Calu3 (cell line): ENCODE results near the gene EEF1G. TPM values are rescaled to one million over a fixed set of nuclear protein-coding genes. Genes with fewer than 3 reads are reported as not detected.

Experiments used
- BruUV-seq: library from RNA; stranded (reverse); fragments of 400-500 nt; replicated peaks from 2 replicates; lab custom pipeline; 2021; lab: Mats Ljungman, UMichigan
- CTCF ChIA-PET: fragments of 300-600 bp; sonication (Branson Sonifier 250); formaldehyde crosslinking; loops from one replicate; lab custom pipeline; 2022; ENCODE audit warnings: antibody characterized with exemption; lab: Charles Lee
- DNase-seq: peaks from one replicate; pipeline ENCODE4 v3.0.0; 2022
- H3K27ac Mint-ChIP-seq: one replicate; pipeline ENCODE4 v1.8.0; 2022; ENCODE audit warnings: mixed read lengths; ENCODE audit not compliant: unreplicated experiment
- H3K27me3 Mint-ChIP-seq: one replicate; pipeline ENCODE4 v1.8.0; 2022; ENCODE audit warnings: mixed read lengths; ENCODE audit not compliant: unreplicated experiment
- H3K36me3 Mint-ChIP-seq: one replicate; pipeline ENCODE4 v1.8.0; 2022; ENCODE audit warnings: mild to moderate bottlenecking, moderate library complexity, mixed read lengths; ENCODE audit not compliant: insufficient read depth, unreplicated experiment
- H3K4me1 Mint-ChIP-seq: one replicate; pipeline ENCODE4 v1.8.0; 2022; ENCODE audit warnings: mild to moderate bottlenecking, low read depth, mixed read lengths; ENCODE audit not compliant: unreplicated experiment
- H3K4me3 Mint-ChIP-seq: one replicate; pipeline ENCODE4 v1.8.0; 2022; ENCODE audit warnings: mild to moderate bottlenecking, low read depth, moderate library complexity, mixed read lengths; ENCODE audit not compliant: unreplicated experiment
- H3K9me3 Mint-ChIP-seq: one replicate; pipeline ENCODE4 v1.8.0; 2022; ENCODE audit warnings: low read depth, mixed read lengths; ENCODE audit not compliant: unreplicated experiment
- intact Hi-C: fragments of 100-400 bp; cut with micrococcal nuclease; formaldehyde crosslinking; loops from one replicate; pipeline ENCODE4 v1.10.0; 2022; ENCODE audit not compliant: unreplicated experiment
- total RNA-seq: library from RNA; stranded (reverse); gene quantifications from 2 replicates; pipeline ENCODE4 v1.2.3, GENCODE V29; 2022
- TF ChIP-seq, protein P1 (sequence below): fragments of 200-600 bp; IDR thresholded peaks from one replicate; pipeline ENCODE4 v1.8.0; 2022; ENCODE audit warnings: antibody characterized with exemption; ENCODE audit not compliant: unreplicated experiment

Gene EEF1G
- total RNA-seq, 1 experiment from 2014 or later: 1,189 TPM

DNA sequence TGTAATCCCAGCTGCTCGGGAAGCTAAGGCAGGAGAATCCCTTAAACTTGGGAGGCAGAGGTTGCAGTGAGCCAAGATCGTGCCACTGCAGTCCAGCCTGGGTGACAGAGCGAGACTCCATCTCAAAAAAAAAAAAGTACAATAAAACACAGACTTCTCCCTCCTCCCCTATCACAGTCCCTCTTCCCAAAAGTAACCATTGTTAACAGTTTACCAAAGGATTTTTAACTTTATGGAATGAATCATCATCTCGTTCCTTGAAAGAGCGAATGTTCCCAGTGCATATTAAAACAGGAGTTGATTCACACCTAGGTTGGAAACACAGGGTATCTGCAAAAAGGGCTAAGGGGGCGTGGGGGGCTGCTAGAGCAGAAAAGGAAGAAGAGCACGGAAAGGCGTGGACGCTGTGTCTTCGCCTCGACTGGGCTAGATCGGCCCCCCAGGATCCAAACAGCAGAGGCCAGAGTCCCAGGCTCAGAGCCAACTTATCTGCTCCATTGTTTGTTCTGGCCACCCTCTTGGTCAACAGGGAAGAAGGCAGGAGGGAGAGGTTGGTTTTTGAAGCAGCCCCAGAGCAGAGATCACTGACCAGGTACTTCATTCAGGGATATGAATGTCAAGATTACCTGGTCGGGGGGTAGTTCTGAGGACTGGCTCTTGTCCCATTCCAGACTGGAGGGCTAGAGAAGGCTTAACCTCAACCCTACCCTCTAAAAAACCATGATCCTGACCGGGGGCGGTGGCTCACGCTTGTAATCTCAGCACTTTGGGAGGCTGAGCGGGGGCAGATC lies 25.0 kb downstream of the EEF1G start:
- Mint-ChIP-seq H3K27me3 (no peaks in the 10 kb centered on the region), H3K4me3 (peak overlapping the region; percentile 100), H3K4me1 (peaks cover 47% of the 10 kb centered on the region), H3K27ac (peak overlapping the region; percentile 94), H3K36me3 (peaks cover 75% of the 10 kb centered on the region), H3K9me3 (no peaks in the 10 kb centered on the region)
- DNase-seq: peak; percentile 41
- TF ChIP-seq, protein P1, sequence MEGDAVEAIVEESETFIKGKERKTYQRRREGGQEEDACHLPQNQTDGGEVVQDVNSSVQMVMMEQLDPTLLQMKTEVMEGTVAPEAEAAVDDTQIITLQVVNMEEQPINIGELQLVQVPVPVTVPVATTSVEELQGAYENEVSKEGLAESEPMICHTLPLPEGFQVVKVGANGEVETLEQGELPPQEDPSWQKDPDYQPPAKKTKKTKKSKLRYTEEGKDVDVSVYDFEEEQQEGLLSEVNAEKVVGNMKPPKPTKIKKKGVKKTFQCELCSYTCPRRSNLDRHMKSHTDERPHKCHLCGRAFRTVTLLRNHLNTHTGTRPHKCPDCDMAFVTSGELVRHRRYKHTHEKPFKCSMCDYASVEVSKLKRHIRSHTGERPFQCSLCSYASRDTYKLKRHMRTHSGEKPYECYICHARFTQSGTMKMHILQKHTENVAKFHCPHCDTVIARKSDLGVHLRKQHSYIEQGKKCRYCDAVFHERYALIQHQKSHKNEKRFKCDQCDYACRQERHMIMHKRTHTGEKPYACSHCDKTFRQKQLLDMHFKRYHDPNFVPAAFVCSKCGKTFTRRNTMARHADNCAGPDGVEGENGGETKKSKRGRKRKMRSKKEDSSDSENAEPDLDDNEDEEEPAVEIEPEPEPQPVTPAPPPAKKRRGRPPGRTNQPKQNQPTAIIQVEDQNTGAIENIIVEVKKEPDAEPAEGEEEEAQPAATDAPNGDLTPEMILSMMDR: no peak
- no TSS peak for BruUV-seq
- intact Hi-C loops: no loop called here
- CTCF ChIA-PET: interaction anchor here (6.8 kb wide), 1 partner anchor 12 kb away, joined by 86 read pairs; no protein-coding TSS in a partner anchor

DNA sequence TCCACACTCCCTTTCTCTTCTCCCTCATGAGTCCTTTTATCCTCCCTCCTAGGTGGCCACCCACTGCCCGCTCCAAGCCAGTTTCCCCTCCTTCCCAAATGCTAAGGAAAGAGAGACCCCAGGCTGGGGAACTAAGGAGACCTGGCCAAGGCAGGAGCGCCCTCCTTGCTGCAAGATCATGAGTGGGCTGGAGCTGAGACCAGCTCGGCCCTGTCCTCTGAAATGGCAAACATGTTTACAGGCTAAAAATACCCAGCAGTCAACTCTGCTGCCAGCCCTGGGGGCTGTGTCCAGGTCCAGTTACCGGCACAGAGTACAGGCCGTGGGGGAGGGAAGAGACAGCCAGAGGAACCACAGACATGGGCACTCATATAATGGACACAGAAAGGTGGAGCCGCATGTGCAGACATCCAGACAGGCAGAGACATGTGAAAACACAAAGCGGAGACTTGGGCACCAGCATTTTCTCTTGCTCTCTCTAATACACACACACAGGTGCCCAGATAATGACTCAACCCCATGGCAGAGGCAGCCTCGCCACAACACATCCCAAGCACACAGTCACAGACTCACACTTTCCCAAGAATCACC lies 25.9 kb downstream of the EEF1G start:
- Mint-ChIP-seq H3K4me1 (peaks cover 44% of the 10 kb centered on the region), H3K27ac (peak overlapping the region; percentile 94), H3K27me3 (no peaks in the 10 kb centered on the region), H3K9me3 (no peaks in the 10 kb centered on the region), H3K36me3 (peaks cover 76% of the 10 kb centered on the region), H3K4me3 (peak overlapping the region; percentile 100)
- TF ChIP-seq, protein P1: no peak
- CTCF ChIA-PET: interaction anchor here (1.2 to 6.8 kb wide), 2 partner anchors 12 to 123 kb away, joined by 4 to 86 read pairs; no protein-coding TSS in a partner anchor
- no TSS peak for BruUV-seq
- DNase-seq: peak; percentile 45
- intact Hi-C loops: loop anchor here (2.0 kb wide), 1 partner anchor 13 kb away; no protein-coding TSS in a partner anchor

DNA sequence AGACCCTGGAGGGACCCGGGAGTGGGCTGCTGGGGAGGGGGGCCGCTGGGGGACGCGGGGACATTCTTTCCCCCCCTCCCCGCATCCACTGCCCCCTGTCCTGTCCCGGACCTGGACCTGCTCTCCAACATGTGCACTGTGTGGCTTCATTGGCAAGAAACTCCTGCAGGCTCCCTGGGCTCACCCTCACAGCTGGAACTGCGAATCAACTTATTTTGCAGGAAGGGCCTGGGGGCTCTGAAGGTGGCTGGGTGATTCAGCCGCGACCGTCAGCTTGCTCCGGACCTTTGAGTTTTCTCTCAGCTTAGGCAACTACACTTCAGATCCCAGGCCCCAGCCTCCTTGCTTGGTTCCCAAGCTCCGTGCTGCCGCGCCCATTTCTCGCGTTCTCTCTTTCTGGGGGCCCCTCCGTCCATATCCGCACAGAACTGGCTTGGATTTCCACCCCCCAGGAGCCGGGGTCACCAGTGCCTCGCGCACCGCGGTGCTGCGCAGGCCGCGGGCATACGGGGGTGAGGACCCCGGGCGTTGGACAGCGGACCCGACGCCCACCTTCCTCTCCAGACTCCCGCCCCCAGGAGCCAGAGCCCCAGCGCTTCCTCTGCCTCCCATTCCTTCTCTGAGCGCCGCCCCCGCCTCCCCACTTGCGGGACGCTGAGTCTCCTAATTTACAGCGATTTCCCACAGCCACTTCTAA lies 26.6 kb downstream of the EEF1G start:
- Mint-ChIP-seq H3K27ac (peak overlapping the region; percentile 94), H3K4me3 (peak overlapping the region; percentile 100), H3K4me1 (peaks cover 44% of the 10 kb centered on the region), H3K9me3 (no peaks in the 10 kb centered on the region), H3K27me3 (no peaks in the 10 kb centered on the region), H3K36me3 (peaks cover 76% of the 10 kb centered on the region)
- TF ChIP-seq, protein P1: no peak
- intact Hi-C loops: loop anchor here (2.0 kb wide), 1 partner anchor 14 kb away; no protein-coding TSS in a partner anchor
- CTCF ChIA-PET: interaction anchor here (0.5 to 6.8 kb wide), 7 partner anchors 13 to 1570 kb away, joined by 3 to 86 read pairs (median 4); no protein-coding TSS in a partner anchor
- BruUV-seq: no TSS peak
- DNase-seq: peak; percentile 35
